Fibroblast of lung (primary cell): ENCODE results near the gene SLC51B.

ENCODE experiments used
- CTCF ChIP-seq, 2 donors: IDR thresholded peaks in 1 of 2; conservative IDR thresholded peaks in 1 of 2; 1 replicate in 1 of 2; 2 replicates in 1 of 2; pipeline ENCODE4 v1.5.1; 2011 to 2012; ENCODE audit warnings: low read length in 2 of 2, control low read depth in 1 of 2, inconsistent platforms in 1 of 2, low read depth in 1 of 2, mild to moderate bottlenecking in 1 of 2
- EZH2 ChIP-seq: IDR thresholded peaks from 2 replicates; pipeline ENCODE4 v1.5.1; 2012; ENCODE audit warnings: low read length, control low read depth, mild to moderate bottlenecking; ENCODE audit errors: missing control alignments

GRCh38 chr15:65069179-65069578, 24.0 kb downstream of the SLC51B start:
- TF ChIP-seq CTCF (conservative IDR thresholded peaks at IDR 0.05 in 1 of 2, IDR thresholded peaks at IDR 0.05 in 1 of 2; ENCODE audit: low read depth in 1 of 2, low read length in 2 of 2) (no peak), EZH2 (no peak)
